ENCODE results near the gene ARFGEF3.

- TF ChIP-seq CTCF (conservative IDR thresholded peaks at IDR 0.05; ENCODE audit: low read depth in 2 of 2) (no peak), EZH2 (IDR thresholded peaks at IDR 0.05; ENCODE audit: low read depth, unreplicated experiment) (no peak), REST (IDR thresholded peaks at IDR 0.05; ENCODE audit: unreplicated experiment) (no peak), POLR2AphosphoS5 (IDR thresholded peaks at IDR 0.05; ENCODE audit: low read depth) (no peak), ZNF462 (CRISPR knock-in tag; IDR thresholded peaks at IDR 0.05) (no peak), EZH2phosphoT487 (IDR thresholded peaks at IDR 0.05; ENCODE audit: unreplicated experiment) (no peak), ZNF331 (CRISPR knock-in tag; IDR thresholded peaks at IDR 0.05; ENCODE audit: low read depth) (no peak), NANOG (IDR thresholded peaks at IDR 0.05; ENCODE audit: borderline replicate concordance) (no peak), CREB1 (CRISPR knock-in tag; IDR thresholded peaks at IDR 0.05; ENCODE audit: low read depth) (no peak), JUNB (IDR thresholded peaks at IDR 0.05; ENCODE audit: unreplicated experiment) (no peak), ETS1 (IDR thresholded peaks at IDR 0.05) (no peak), ZNF114 (CRISPR knock-in tag; IDR thresholded peaks at IDR 0.05) (no peak), STAT1 (IDR thresholded peaks at IDR 0.05; ENCODE audit: unreplicated experiment) (no peak)
Observed at GRCh38 chr6:138357928-138358327, 196.2 kb downstream of the ARFGEF3 start.
